ENCODE results near the gene CXCR2.

The CXCR2 gene

GRCh38 chr2:218123986-218124385 lies 1.8 kb upstream of the CXCR2 start:
- DNase-seq (ENCODE audit: low read depth in 2 of 2) = no peak
- TF ChIP-seq CTCF (IDR thresholded peaks at IDR 0.05; ENCODE audit: low read depth, low read length) = no peak
- H3K4me3 ChIP-seq (replicated peaks in 1 of 2; ENCODE audit: low read depth in 2 of 2, low read length in 2 of 2) = no peak overlapping the region

GRCh38 chr2:218125095-218125494 lies 733 bp upstream of the CXCR2 start:
- H3K4me3 ChIP-seq (replicated peaks in 1 of 2; ENCODE audit: low read depth in 2 of 2, low read length in 2 of 2) = no peak overlapping the region
- no peak for TF ChIP-seq CTCF (IDR thresholded peaks at IDR 0.05; ENCODE audit: low read depth, low read length)
- DNase-seq (ENCODE audit: low read depth in 2 of 2) = peak in 1 of 2 donors; percentile 12

DNA sequence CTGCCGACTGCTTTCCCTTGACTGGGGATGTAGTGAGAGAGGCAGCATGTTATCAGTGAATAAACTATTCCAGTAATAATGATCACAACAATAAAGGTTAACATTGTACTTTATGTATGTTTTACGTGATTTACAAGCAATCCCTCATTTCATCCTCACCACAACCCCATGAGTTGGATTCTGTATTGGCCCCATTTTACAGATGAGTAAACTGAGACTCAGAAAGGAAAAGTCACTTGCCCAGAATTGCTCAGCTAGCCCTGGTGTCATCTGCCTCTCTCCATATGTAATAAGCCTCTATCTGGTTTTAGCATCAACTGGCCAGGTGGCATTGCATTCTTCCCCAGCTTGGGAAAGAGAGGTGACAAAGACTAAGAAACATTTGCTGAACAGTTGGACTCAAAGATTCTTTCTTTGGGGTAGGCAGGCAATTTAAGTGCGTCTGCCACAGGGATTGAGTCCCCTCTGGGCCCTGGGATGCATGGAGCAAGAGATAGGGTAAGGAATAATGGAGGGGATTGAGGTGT lies 2.2 kb downstream of the CXCR2 start:
- DNase-seq (ENCODE audit: low read depth in 2 of 2) = no peak
- TF ChIP-seq CTCF (IDR thresholded peaks at IDR 0.05; ENCODE audit: low read depth, low read length) = no peak
- H3K4me3 ChIP-seq (replicated peaks in 1 of 2; ENCODE audit: low read depth in 2 of 2, low read length in 2 of 2) = no peak overlapping the region

DNA sequence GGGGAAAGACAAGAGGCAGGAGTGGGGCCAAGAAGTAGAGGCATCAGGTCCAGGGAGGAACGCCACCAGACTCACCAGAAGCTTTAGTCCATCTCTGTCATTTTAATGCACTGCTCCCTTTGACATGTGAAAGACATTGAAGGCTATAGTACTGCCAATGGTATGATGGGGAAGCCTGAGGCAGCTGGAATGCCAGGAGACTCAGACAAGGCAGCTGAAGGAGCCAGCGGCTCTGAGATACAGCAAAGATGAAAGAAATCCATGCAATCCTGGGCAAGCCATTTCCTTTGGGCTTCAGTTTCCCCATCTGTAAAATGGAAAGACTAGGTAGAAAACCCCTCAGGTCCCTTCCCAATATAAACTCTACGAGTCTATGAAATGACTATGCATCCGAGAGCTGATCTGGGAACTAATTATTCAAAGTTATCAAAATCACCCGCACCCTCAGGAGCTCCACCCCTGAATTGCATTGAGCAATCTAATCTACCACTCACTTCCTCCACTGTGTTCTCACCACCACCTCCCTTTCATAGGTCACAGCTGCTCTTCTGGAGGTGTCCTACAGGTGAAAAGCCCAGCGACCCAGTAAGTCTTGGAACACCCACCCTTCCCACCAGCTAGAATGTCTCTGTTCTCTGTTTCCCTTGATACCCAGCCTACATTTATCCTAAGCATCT lies 3.1 kb downstream of the CXCR2 start:
- no peak for TF ChIP-seq CTCF (IDR thresholded peaks at IDR 0.05; ENCODE audit: low read depth, low read length)
- DNase-seq (ENCODE audit: low read depth in 2 of 2) = no peak
- no peak overlapping the region for H3K4me3 ChIP-seq (replicated peaks in 1 of 2; ENCODE audit: low read depth in 2 of 2, low read length in 2 of 2)

DNA sequence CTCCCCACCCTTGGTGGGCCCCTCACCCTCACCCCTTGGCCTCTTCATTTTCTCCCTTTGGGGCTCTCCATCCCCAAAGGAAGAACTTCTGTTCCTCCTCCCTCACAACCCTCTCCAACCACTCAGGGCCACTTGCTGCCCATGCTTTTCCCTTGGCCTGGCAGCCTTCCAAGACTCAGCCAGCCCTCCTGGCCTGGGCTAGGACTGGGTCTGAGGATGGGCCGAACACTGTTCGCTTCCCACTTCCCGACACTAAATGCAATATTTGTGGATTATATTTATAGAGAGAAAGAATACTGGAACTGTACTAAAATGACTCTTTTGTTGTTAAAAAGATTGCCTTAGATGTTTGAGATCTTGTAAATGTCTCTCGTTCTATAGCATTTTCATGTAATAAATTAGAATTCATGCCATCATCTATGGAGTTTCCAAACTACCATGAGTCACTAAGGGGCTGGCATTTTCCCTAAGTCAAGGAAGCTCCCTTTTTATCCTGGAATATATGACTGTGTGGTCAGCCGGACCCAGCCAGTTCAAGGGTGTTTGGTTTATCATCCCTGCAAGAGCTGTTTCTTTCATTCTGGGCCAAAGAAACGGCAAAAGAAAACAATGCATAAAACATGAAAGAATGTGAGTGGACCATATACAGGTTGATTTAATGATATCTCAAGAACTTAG lies 3.8 kb downstream of the CXCR2 start:
- no peak overlapping the region for H3K4me3 ChIP-seq (replicated peaks in 1 of 2; ENCODE audit: low read depth in 2 of 2, low read length in 2 of 2)
- no peak for TF ChIP-seq CTCF (IDR thresholded peaks at IDR 0.05; ENCODE audit: low read depth, low read length)
- DNase-seq (ENCODE audit: low read depth in 2 of 2) = peak in 1 of 2 donors; percentile 18

GRCh38 chr2:218130377-218130776 lies 4.5 kb downstream of the CXCR2 start:
- no peak for DNase-seq (ENCODE audit: low read depth in 2 of 2)
- TF ChIP-seq CTCF (IDR thresholded peaks at IDR 0.05; ENCODE audit: low read depth, low read length) = no peak
- H3K4me3 ChIP-seq (replicated peaks in 1 of 2; ENCODE audit: low read depth in 2 of 2, low read length in 2 of 2) = no peak overlapping the region

Data from cardiac fibroblast (primary cell).